Karpas-422 (cell line): ENCODE results near the gene C1D. TPM values are rescaled to one million over a fixed set of nuclear protein-coding genes. Genes with fewer than 3 reads are reported as not detected.

Source experiments
- DNase-seq: peaks from one replicate; pipeline ENCODE4 v3.0.0-alpha.2; 2015
- H2AFZ ChIP-seq: fragments of 200-600 bp; sonication (generic); 2 replicates; pipeline ENCODE4 v1.6.1; 2014; ENCODE audit warnings: antibody characterized with exemption, low read length, mixed read lengths
- H3K27ac ChIP-seq: fragments of 200-600 bp; sonication (generic); 2 replicates; pipeline ENCODE4 v1.5.1; 2014; ENCODE audit warnings: mild to moderate bottlenecking, low read length, moderate library complexity
- H3K27me3 ChIP-seq: fragments of 200-600 bp; sonication (generic); 2 replicates; pipeline ENCODE4 v1.6.1; 2014; ENCODE audit warnings: low read length, mixed read lengths
- H3K36me3 ChIP-seq: fragments of 200-600 bp; sonication (generic); 2 replicates; pipeline ENCODE4 v1.6.1; 2014; ENCODE audit warnings: low read length, mixed read lengths; ENCODE audit not compliant: insufficient read depth
- H3K4me1 ChIP-seq: fragments of 200-600 bp; sonication (generic); 2 replicates; pipeline ENCODE4 v1.6.1; 2014; ENCODE audit warnings: mild to moderate bottlenecking, low read length, mixed read lengths
- H3K4me2 ChIP-seq: fragments of 200-600 bp; sonication (generic); 2 replicates; pipeline ENCODE4 v1.6.1; 2014; ENCODE audit warnings: low read length, low read depth, mild to moderate bottlenecking; ENCODE audit not compliant: poor library complexity, severe bottlenecking
- H3K4me3 ChIP-seq: fragments of 200-600 bp; sonication (generic); 2 replicates; pipeline ENCODE4 v1.5.1; 2014; ENCODE audit warnings: mild to moderate bottlenecking, antibody characterized with exemption, low read length, mixed read lengths
- H3K79me2 ChIP-seq: fragments of 200-600 bp; sonication (generic); 2 replicates; pipeline ENCODE4 v1.6.1; 2014; ENCODE audit warnings: mild to moderate bottlenecking, low read length, mixed read lengths
- H3K9ac ChIP-seq: fragments of 200-600 bp; sonication (generic); 2 replicates; pipeline ENCODE4 v1.6.0; 2014; ENCODE audit warnings: low read length
- H3K9me2 ChIP-seq: fragments of 200-600 bp; sonication (generic), shearing (Covaris generic); replicated peaks from 2 replicates; pipeline ENCODE4 v1.6.0; 2014; ENCODE audit warnings: mild to moderate bottlenecking, low read length, moderate library complexity; ENCODE audit not compliant: insufficient read depth
- H3K9me3 ChIP-seq: fragments of 300-700, 200-600 bp; sonication (generic); 2 replicates; pipeline ENCODE4 v1.6.1; 2014; ENCODE audit warnings: low read length, mixed read lengths
- H4K20me1 ChIP-seq: fragments of 200-600 bp; sonication (generic); 2 replicates; pipeline ENCODE4 v1.6.1; 2014; ENCODE audit warnings: mild to moderate bottlenecking, antibody characterized with exemption, low read length, low read depth; ENCODE audit not compliant: insufficient read depth
- total RNA-seq: library from RNA; depleted of rRNA; stranded (reverse); fragments of >200 nt; shearing (Covaris generic); gene quantifications from 2 replicates; pipeline ENCODE4 v1.2.3, GENCODE V29; 2014; ENCODE audit warnings: low replicate concordance

C1D gene
- total RNA-seq, 1 experiment from 2014 or later: 86.7 TPM

DNA sequence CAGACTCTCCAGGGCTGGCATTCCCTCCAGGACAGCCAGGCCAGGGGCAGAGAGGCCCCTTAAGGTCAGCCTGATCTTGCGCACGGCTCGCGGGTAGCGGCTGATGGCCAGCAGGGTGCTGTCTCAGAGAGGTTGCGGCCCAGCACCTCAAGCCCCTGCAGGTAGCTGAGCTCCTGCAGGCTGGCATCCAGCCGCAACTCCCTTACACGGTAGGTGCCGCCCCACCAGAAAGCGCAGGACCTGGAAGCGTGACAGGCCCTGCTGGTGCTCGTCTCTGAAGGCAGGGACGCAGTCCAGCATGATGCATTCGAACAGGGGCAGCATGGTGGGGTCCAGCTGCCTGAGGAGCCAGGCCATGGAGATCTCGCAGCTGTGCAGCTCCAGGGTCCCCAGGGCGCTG, 38.9 kb downstream of the C1D start:
- Histone ChIP-seq H2AFZ (no peak overlapping the region), H3K9me2 (no peaks in the 10 kb centered on the region), H4K20me1 (no peaks in the 10 kb centered on the region), H3K9me3 (no peaks in the 10 kb centered on the region), H3K4me3 (no peak overlapping the region), H3K36me3 (no peaks in the 10 kb centered on the region), H3K79me2 (no peaks in the 10 kb centered on the region), H3K27me3 (no peaks in the 10 kb centered on the region), H3K27ac (no peak overlapping the region), H3K4me1 (no peaks in the 10 kb centered on the region), H3K4me2 (no peak overlapping the region), H3K9ac (no peak overlapping the region)
- DNase-seq: no peak

- Histone ChIP-seq H3K27ac (no peak overlapping the region), H3K9me2 (no peaks in the 10 kb centered on the region), H3K9ac (no peak overlapping the region), H2AFZ (no peak overlapping the region), H3K4me1 (no peaks in the 10 kb centered on the region), H3K4me2 (no peak overlapping the region), H3K79me2 (no peaks in the 10 kb centered on the region), H3K27me3 (no peaks in the 10 kb centered on the region), H3K9me3 (no peaks in the 10 kb centered on the region), H3K36me3 (no peaks in the 10 kb centered on the region), H3K4me3 (no peak overlapping the region), H4K20me1 (no peaks in the 10 kb centered on the region)
- DNase-seq: no peak
Observed at GRCh38 chr2:68018727-68019126, 44.1 kb downstream of the C1D start.

DNA sequence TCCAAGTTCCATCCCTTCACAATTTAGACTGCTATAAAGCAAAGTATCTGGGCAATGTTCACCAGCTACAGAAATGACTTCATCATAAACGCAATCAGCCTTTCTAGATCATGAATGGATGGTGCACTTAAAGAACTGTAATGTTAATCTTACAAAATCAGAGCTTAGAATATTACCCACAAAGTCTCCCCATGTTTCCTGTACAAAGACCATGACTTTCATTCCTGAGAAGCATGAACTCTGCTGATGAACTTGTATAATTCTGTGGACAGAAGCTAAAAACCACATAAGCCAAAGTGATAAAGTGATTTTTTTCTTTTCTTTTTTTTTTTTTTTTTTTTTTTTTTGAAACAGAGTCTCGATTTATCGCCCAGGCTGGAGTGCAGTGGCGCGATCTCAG, 53.3 kb downstream of the C1D start:
- Histone ChIP-seq H3K4me1 (no peaks in the 10 kb centered on the region), H3K9me3 (no peaks in the 10 kb centered on the region), H2AFZ (no peak overlapping the region), H3K9ac (no peak overlapping the region), H3K36me3 (no peaks in the 10 kb centered on the region), H3K79me2 (no peaks in the 10 kb centered on the region), H3K27me3 (no peaks in the 10 kb centered on the region), H4K20me1 (no peaks in the 10 kb centered on the region), H3K27ac (no peak overlapping the region), H3K9me2 (no peaks in the 10 kb centered on the region), H3K4me2 (no peak overlapping the region), H3K4me3 (no peak overlapping the region)
- no peak for DNase-seq

GRCh38 chr2:68000170-68000825, 62.5 kb downstream of the C1D start:
- H3K36me3 ChIP-seq: no peaks in the 10 kb centered on the region
- H3K79me2 ChIP-seq: no peaks in the 10 kb centered on the region
- H3K9ac ChIP-seq: no peak overlapping the region
- no peaks in the 10 kb centered on the region for H4K20me1 ChIP-seq
- no peak overlapping the region for H3K4me2 ChIP-seq
- H3K9me3 ChIP-seq: no peaks in the 10 kb centered on the region
- no peaks in the 10 kb centered on the region for H3K9me2 ChIP-seq
- no peak for DNase-seq
- no peaks in the 10 kb centered on the region for H3K4me1 ChIP-seq
- no peaks in the 10 kb centered on the region for H3K27me3 ChIP-seq
- H2AFZ ChIP-seq: no peak overlapping the region
- H3K4me3 ChIP-seq: no peak overlapping the region
- no peak overlapping the region for H3K27ac ChIP-seq

DNA sequence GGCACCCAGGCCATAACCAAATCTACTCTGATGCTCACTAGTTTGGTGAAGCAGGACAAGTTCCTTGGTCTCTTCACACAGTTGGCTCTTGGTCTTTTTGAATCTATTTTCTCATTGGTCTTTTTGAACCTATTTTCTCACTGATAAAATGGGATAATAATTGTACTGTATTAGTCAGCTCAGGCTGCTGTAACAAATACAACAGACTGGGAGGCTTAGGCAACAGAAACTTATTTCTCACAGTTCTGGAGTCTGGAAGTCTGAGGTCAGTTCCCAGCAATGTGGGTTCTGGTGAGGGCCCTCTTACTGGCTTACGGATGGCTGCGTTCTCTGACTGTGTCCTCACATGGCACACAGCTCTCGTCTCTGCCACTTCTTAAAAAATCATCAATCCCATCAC, 63.5 kb downstream of the C1D start:
- Histone ChIP-seq H3K9ac (no peak overlapping the region), H3K79me2 (no peaks in the 10 kb centered on the region), H2AFZ (no peak overlapping the region), H3K27ac (no peak overlapping the region), H3K9me2 (no peaks in the 10 kb centered on the region), H3K4me2 (no peak overlapping the region), H3K4me3 (no peak overlapping the region), H3K9me3 (no peaks in the 10 kb centered on the region), H3K4me1 (no peaks in the 10 kb centered on the region), H3K27me3 (no peaks in the 10 kb centered on the region), H3K36me3 (no peaks in the 10 kb centered on the region), H4K20me1 (no peaks in the 10 kb centered on the region)
- DNase-seq: no peak

GRCh38 chr2:67997903-67998302, 64.9 kb downstream of the C1D start:
- no peak overlapping the region for H3K4me2 ChIP-seq

GRCh38 chr2:67997528-67997900, 65.3 kb downstream of the C1D start:
- Histone ChIP-seq H3K9me2 (no peaks in the 10 kb centered on the region), H4K20me1 (no peaks in the 10 kb centered on the region), H3K4me2 (no peak overlapping the region), H3K79me2 (no peaks in the 10 kb centered on the region), H3K4me3 (no peak overlapping the region), H3K9me3 (no peaks in the 10 kb centered on the region), H2AFZ (no peak overlapping the region), H3K4me1 (no peaks in the 10 kb centered on the region), H3K27me3 (no peaks in the 10 kb centered on the region), H3K9ac (no peak overlapping the region), H3K27ac (no peak overlapping the region), H3K36me3 (no peaks in the 10 kb centered on the region)
- DNase-seq: no peak

More at GRCh38 chr2:67997903-67998302, 64.9 kb downstream of the C1D start:
- no peak for DNase-seq
- Histone ChIP-seq H3K79me2 (no peaks in the 10 kb centered on the region), H3K9me3 (no peaks in the 10 kb centered on the region), H3K36me3 (no peaks in the 10 kb centered on the region), H3K27ac (no peak overlapping the region), H3K9ac (no peak overlapping the region), H4K20me1 (no peaks in the 10 kb centered on the region), H3K4me1 (no peaks in the 10 kb centered on the region), H3K9me2 (no peaks in the 10 kb centered on the region), H3K27me3 (no peaks in the 10 kb centered on the region), H3K4me3 (no peak overlapping the region), H2AFZ (no peak overlapping the region)

- Histone ChIP-seq H3K4me3 (no peak overlapping the region), H3K9ac (no peak overlapping the region), H3K4me1 (no peaks in the 10 kb centered on the region), H3K9me2 (no peaks in the 10 kb centered on the region), H3K79me2 (no peaks in the 10 kb centered on the region), H2AFZ (no peak overlapping the region), H3K9me3 (no peaks in the 10 kb centered on the region), H3K27ac (no peak overlapping the region), H3K36me3 (no peaks in the 10 kb centered on the region), H3K4me2 (no peak overlapping the region), H4K20me1 (no peaks in the 10 kb centered on the region), H3K27me3 (no peaks in the 10 kb centered on the region)
- DNase-seq: no peak
Observed at GRCh38 chr2:67996772-67997527, 65.9 kb downstream of the C1D start.
